Stimulated activated effector memory CD8-positive, alpha-beta T cell treated with anti-CD3 and anti-CD28 coated beads, Interleukin-12 subunit alpha, Interleukin-12 subunit beta, amount 100 ng/mL, for 72 hours (primary cell): ENCODE measurements around the gene ENAH.
"Not testable (repeated sequence)": the region's sequence is repeated elsewhere in the genome, so short reads cannot be mapped to it uniquely, and the experiment has no call there.

ENCODE experiments used
- ATAC-seq: fragments of 150-1000 bp; cut with Tn5 transposase; 2 replicates; pipeline ENCODE4 v1.10.0; 2021
- DNase-seq, 2 donors: peaks; one replicate each; pipeline ENCODE4 v3.0.0; 2021 to 2022; ENCODE audit warnings: low spot score in 2 of 2
- H3K27ac Mint-ChIP-seq: one replicate; pipeline ENCODE4 v1.8.0; 2022; ENCODE audit warnings: mild to moderate bottlenecking, mixed read lengths
- H3K36me3 Mint-ChIP-seq: one replicate; pipeline ENCODE4 v1.8.0; 2022; ENCODE audit warnings: mild to moderate bottlenecking, mixed read lengths
- H3K4me1 Mint-ChIP-seq: one replicate; pipeline ENCODE4 v1.8.0; 2022; ENCODE audit warnings: mixed read lengths
- H3K4me3 Mint-ChIP-seq: one replicate; pipeline ENCODE4 v1.8.0; 2022; ENCODE audit warnings: mild to moderate bottlenecking, mixed read lengths
- H3K9me3 Mint-ChIP-seq: one replicate; pipeline ENCODE4 v1.8.0; 2022; ENCODE audit warnings: mixed read lengths

Gene ENAH

GRCh38 chr1:225652729-225653462 lies at the start of gene ENAH:
Gene ENAH (minus strand): TSS chr1:225653123. CDS start chr1:225652690, 433 bp downstream.
- Mint-ChIP-seq H3K4me3 (peak within 1 kb of the TSS; percentile 80), H3K27ac (peak within 1 kb of the TSS; percentile 74), H3K4me1 (peaks cover 15% of the 10 kb centered on the region), H3K36me3 (peaks cover 6% of the 10 kb centered on the region), H3K9me3 (no peaks in the 10 kb centered on the region)
- ATAC-seq (peak; percentile 76), DNase-seq (peak; percentile 12 to 57)

DNA sequence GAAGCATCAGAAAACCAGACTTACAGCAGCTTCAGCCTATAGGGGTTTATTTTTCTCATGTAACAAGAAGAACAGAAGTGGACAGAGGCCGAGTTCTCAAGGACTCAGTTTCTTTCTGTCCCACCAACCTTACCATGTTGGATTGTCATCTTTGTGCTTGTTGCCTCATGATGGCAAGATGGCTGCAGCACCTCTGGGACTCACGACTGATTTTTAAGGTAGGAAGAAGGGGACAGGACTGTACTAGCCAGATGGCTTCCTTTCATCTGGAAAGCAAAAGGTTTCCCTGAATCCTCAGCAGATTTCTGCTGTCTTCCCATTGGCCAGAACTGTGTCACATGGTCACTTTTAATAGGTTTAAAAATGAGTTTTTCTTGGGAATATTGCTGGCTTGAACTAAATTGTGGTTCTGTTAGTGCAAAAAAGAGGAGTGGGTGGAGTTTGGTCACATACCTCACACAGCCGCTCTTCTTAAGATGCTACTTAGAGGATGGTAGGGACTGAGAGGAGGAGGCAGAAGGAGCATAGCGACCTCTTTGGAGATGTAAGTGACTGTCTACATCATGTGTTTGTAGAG lies 48.1 kb upstream of the ENAH start:
- H3K4me3 Mint-ChIP-seq: no peak overlapping the region
- H3K9me3 Mint-ChIP-seq: no peaks in the 10 kb centered on the region
- no peak overlapping the region for H3K27ac Mint-ChIP-seq
- no peaks in the 10 kb centered on the region for H3K36me3 Mint-ChIP-seq
- no peak for DNase-seq
- no peak for ATAC-seq
- H3K4me1 Mint-ChIP-seq: no peaks in the 10 kb centered on the region

DNA sequence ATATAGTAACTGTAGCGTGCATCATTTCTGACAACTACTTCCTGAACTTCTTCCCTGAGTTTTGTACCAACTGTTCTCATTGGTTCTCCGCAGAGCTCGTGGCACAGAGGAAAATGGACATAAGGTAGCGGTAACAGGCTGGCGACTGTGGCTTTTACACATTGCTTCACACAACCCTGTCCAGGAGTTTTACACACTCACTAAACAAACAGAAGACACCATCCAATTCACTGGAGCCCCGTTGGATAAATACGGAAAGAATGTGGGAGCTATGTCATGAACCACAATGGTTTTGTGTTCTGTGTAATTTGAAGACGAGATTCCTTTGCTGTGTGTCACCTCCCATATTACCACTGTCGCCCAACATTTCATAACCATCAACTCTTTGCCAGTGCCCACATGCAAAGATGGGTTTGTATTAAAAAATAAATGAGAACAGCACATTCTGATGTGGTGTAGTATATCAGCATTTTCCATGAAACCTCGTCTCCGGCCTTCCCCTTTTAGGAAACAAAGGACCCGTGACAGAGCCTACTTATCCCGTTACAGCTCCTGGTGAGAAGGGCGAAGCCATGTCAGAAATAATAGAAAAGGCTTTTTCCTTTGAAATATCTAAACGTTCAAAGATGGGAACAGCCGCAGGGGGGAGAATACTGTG lies 47.4 kb upstream of the ENAH start:
- Mint-ChIP-seq H3K27ac (no peak overlapping the region), H3K36me3 (no peaks in the 10 kb centered on the region), H3K4me1 (no peaks in the 10 kb centered on the region), H3K4me3 (no peak overlapping the region), H3K9me3 (no peaks in the 10 kb centered on the region)
- DNase-seq (no peak), ATAC-seq (no peak)

GRCh38 chr1:225699336-225699735 lies 46.4 kb upstream of the ENAH start:
- Mint-ChIP-seq H3K4me1 (no peaks in the 10 kb centered on the region), H3K4me3 (no peak overlapping the region), H3K36me3 (no peaks in the 10 kb centered on the region), H3K27ac (no peak overlapping the region), H3K9me3 (no peaks in the 10 kb centered on the region)
- DNase-seq: no peak
- ATAC-seq: no peak

DNA sequence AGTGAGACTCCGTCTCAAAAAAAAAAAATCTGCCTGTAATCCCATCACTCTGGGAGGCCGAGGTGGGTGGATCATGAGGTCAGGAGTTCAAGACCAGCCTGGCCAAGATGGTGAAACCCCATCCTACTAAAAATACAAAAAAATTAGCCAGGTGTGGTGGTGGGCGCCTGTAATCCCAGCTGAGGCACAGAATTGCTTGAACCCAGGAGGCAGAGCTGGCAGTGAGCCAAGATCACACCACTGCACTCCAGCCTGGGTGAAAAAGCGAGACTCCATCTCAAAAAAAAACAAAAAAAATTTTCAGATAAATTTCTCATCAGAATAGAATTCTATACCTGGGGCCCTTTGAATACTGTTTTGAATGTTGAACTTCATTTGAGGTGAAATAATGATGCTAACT lies 45.3 kb upstream of the ENAH start:
- not testable (repeated sequence) for H3K36me3 Mint-ChIP-seq, H3K4me3 Mint-ChIP-seq, H3K4me1 Mint-ChIP-seq, H3K9me3 Mint-ChIP-seq, ATAC-seq, H3K27ac Mint-ChIP-seq, DNase-seq

GRCh38 chr1:225697428-225697827 lies 44.5 kb upstream of the ENAH start:
- no peak for ATAC-seq
- Mint-ChIP-seq H3K36me3 (no peaks in the 10 kb centered on the region), H3K4me1 (no peaks in the 10 kb centered on the region), H3K27ac (no peak overlapping the region), H3K4me3 (no peak overlapping the region), H3K9me3 (no peaks in the 10 kb centered on the region)
- DNase-seq: no peak

- no peak overlapping the region for H3K4me3 Mint-ChIP-seq
- no peak for ATAC-seq
- H3K4me1 Mint-ChIP-seq: no peaks in the 10 kb centered on the region
- H3K9me3 Mint-ChIP-seq: no peaks in the 10 kb centered on the region
- H3K36me3 Mint-ChIP-seq: no peaks in the 10 kb centered on the region
- H3K27ac Mint-ChIP-seq: no peak overlapping the region
- DNase-seq: no peak
These were observed 42.8 kb upstream of the ENAH start for GRCh38 chr1:225695578-225696337.

GRCh38 chr1:225694151-225694603 lies 41.3 kb upstream of the ENAH start:
- ATAC-seq: no peak
- Mint-ChIP-seq H3K4me3 (no peak overlapping the region), H3K9me3 (no peaks in the 10 kb centered on the region), H3K4me1 (no peaks in the 10 kb centered on the region), H3K36me3 (no peaks in the 10 kb centered on the region), H3K27ac (no peak overlapping the region)
- DNase-seq: no peak

DNA sequence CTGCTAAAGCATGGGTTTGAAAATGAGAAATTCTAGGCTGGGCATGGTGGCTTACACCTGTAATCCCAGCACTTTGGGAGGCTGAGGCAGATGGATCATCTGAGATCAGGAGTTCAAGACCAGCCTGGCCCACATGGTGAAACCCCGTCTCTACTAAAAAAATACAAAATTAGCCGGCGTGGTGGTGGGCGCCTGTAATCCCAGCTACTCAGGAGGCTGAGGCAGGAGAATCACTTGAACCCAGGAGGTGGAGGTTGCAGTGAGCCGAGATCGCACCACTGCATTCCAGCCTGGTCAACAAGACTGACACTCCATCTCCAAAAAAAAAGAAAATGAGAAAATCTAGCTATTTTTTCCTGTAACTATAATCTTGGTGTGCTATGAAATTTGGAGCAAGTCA lies 40.8 kb upstream of the ENAH start:
- not testable (repeated sequence) for H3K27ac Mint-ChIP-seq, H3K4me1 Mint-ChIP-seq, ATAC-seq, DNase-seq, H3K9me3 Mint-ChIP-seq, H3K4me3 Mint-ChIP-seq, H3K36me3 Mint-ChIP-seq

- no peaks in the 10 kb centered on the region for H3K4me1 Mint-ChIP-seq
- no peak overlapping the region for H3K4me3 Mint-ChIP-seq
- H3K36me3 Mint-ChIP-seq: no peaks in the 10 kb centered on the region
- H3K27ac Mint-ChIP-seq: no peak overlapping the region
- no peak for DNase-seq
- ATAC-seq: no peak
- H3K9me3 Mint-ChIP-seq: no peaks in the 10 kb centered on the region
These were observed 40.3 kb upstream of the ENAH start for GRCh38 chr1:225693085-225693696.

- Mint-ChIP-seq H3K9me3 (no peaks in the 10 kb centered on the region), H3K4me3 (no peak overlapping the region), H3K36me3 (no peaks in the 10 kb centered on the region), H3K27ac (no peak overlapping the region), H3K4me1 (no peaks in the 10 kb centered on the region)
- ATAC-seq (no peak), DNase-seq (no peak)
These were observed 39.6 kb upstream of the ENAH start for GRCh38 chr1:225692517-225692879.

- Mint-ChIP-seq H3K4me3 (no peak overlapping the region), H3K36me3 (no peaks in the 10 kb centered on the region), H3K27ac (no peak overlapping the region), H3K9me3 (no peaks in the 10 kb centered on the region), H3K4me1 (no peaks in the 10 kb centered on the region)
- ATAC-seq (no peak), DNase-seq (no peak)
These were observed 39.1 kb upstream of the ENAH start for GRCh38 chr1:225691861-225692516.

DNA sequence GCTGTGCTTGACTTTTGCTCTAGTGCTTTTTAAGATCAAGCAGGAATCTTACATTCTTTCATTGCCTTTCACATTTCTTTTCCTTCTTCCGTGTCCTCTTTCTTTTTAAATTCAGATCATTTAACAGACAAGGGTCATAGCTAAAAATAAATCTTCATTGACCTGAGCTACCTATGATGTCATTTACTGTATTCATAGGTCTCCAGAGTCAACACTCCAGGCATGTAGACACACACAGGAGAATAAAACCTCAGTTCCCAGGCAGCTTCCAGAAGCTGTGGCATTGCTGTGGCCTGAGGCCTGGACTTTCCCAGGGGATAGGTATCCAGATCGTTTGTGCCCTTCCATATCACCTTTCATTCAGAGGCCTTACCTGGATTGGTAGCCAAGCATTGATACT lies 38.5 kb upstream of the ENAH start:
- Mint-ChIP-seq H3K4me3 (no peak overlapping the region), H3K4me1 (no peaks in the 10 kb centered on the region), H3K9me3 (no peaks in the 10 kb centered on the region), H3K27ac (no peak overlapping the region), H3K36me3 (no peaks in the 10 kb centered on the region)
- DNase-seq (no peak), ATAC-seq (no peak)

- H3K27ac Mint-ChIP-seq: no peak overlapping the region
- H3K9me3 Mint-ChIP-seq: no peaks in the 10 kb centered on the region
- ATAC-seq (peak; percentile 39), DNase-seq (no peak)
- H3K4me1 Mint-ChIP-seq: no peaks in the 10 kb centered on the region
- no peaks in the 10 kb centered on the region for H3K36me3 Mint-ChIP-seq
- no peak overlapping the region for H3K4me3 Mint-ChIP-seq
These were observed 37.0 kb upstream of the ENAH start for GRCh38 chr1:225689882-225690459.
